CD8-positive, alpha-beta memory T cell (primary cell): ENCODE measurements around the gene PLA2G4B. TPM values are rescaled to one million over a fixed set of nuclear protein-coding genes. Genes with fewer than 3 reads are reported as not detected.
A peak's percentile ranks its signal among the peaks of the same experiment; 100 is the strongest.

Source experiments
- CTCF ChIA-PET: fragments of 350-600 bp; sonication (Branson Sonifier 250); formaldehyde crosslinking; loops from one replicate; lab custom pipeline; 2021; ENCODE audit warnings: antibody characterized with exemption; lab: Charles Lee
- POLR2A ChIA-PET: fragments of 350-600 bp; sonication (Branson Sonifier 250); formaldehyde crosslinking; loops from one replicate; lab custom pipeline; 2021; ENCODE audit warnings: antibody characterized with exemption; lab: Charles Lee
- DNase-seq, 5 donors: peaks; one replicate each; pipeline versions ENCODE4 v3.0.0 to v3.0.0-alpha.2; 2020 to 2022; ENCODE audit warnings: mixed read lengths in 1 of 5
- H3K27ac ChIP-seq: one replicate; pipeline ENCODE4 v1.7.0; 2013; ENCODE audit warnings: low read depth, mild to moderate bottlenecking, low read length, moderate library complexity
- H3K27me3 ChIP-seq: 2 replicates; pipeline ENCODE4 v1.7.0; 2013; ENCODE audit warnings: low read length, mild to moderate bottlenecking; ENCODE audit not compliant: insufficient read depth, poor library complexity, severe bottlenecking
- H3K36me3 ChIP-seq: 2 replicates; pipeline ENCODE4 v1.7.0; 2013; ENCODE audit warnings: mild to moderate bottlenecking, low read length, moderate library complexity; ENCODE audit not compliant: insufficient read depth
- H3K4me1 ChIP-seq: 2 replicates; pipeline ENCODE4 v1.7.0; 2013; ENCODE audit warnings: mild to moderate bottlenecking, low read length, moderate library complexity; ENCODE audit not compliant: insufficient read depth
- H3K4me3 ChIP-seq: 2 replicates; pipeline ENCODE4 v1.7.0; 2013; ENCODE audit warnings: mild to moderate bottlenecking, low read length
- H3K9me3 ChIP-seq: 2 replicates; pipeline ENCODE4 v1.7.0; 2013; ENCODE audit warnings: mild to moderate bottlenecking, low read length
- H3K27ac Mint-ChIP-seq, 8 donors: one replicate each; pipeline ENCODE4 v1.8.0; 2020 to 2021; ENCODE audit warnings: mixed read lengths in 8 of 8, mild to moderate bottlenecking in 6 of 8, inconsistent platforms in 3 of 8, moderate library complexity in 3 of 8
- H3K27me3 Mint-ChIP-seq, 2 donors: one replicate each; pipeline ENCODE4 v1.8.0; 2020 to 2021; ENCODE audit warnings: mixed read lengths in 2 of 2, mild to moderate bottlenecking in 1 of 2, moderate library complexity in 1 of 2
- H3K36me3 Mint-ChIP-seq, 3 donors: one replicate each; pipeline ENCODE4 v1.8.0; 2020 to 2021; ENCODE audit warnings: mixed read lengths in 3 of 3, inconsistent platforms in 1 of 3, mild to moderate bottlenecking in 1 of 3
- H3K4me1 Mint-ChIP-seq, 3 donors: one replicate each; pipeline ENCODE4 v1.8.0; 2020 to 2021; ENCODE audit warnings: mixed read lengths in 3 of 3, inconsistent platforms in 1 of 3, mild to moderate bottlenecking in 1 of 3
- H3K4me3 Mint-ChIP-seq, 7 donors: one replicate each; pipeline ENCODE4 v1.8.0; 2020 to 2021; ENCODE audit warnings: mixed read lengths in 7 of 7, mild to moderate bottlenecking in 6 of 7, moderate library complexity in 4 of 7, inconsistent platforms in 2 of 7
- H3K9me3 Mint-ChIP-seq, 5 donors: one replicate each; pipeline ENCODE4 v1.8.0; 2020 to 2022; ENCODE audit warnings: mixed read lengths in 5 of 5, mild to moderate bottlenecking in 3 of 5, moderate library complexity in 2 of 5, inconsistent platforms in 1 of 5
- polyA plus RNA-seq: library from polyadenylated mRNA; unstranded; fragments of 300-500 nt; fragmentation: Illumina TruSeq; gene quantifications from one replicate; pipeline ENCODE4 v1.2.3, GENCODE V29; 2021
- total RNA-seq, 2 experiments: library from RNA; stranded (reverse); gene quantifications; one replicate each; pipeline ENCODE4 v1.2.3, GENCODE V29; 2021

Gene PLA2G4B
- total and polyA plus RNA-seq, 3 experiments from 2014 or later = 3.1 to 6.8 (median 5.9) TPM

DNA sequence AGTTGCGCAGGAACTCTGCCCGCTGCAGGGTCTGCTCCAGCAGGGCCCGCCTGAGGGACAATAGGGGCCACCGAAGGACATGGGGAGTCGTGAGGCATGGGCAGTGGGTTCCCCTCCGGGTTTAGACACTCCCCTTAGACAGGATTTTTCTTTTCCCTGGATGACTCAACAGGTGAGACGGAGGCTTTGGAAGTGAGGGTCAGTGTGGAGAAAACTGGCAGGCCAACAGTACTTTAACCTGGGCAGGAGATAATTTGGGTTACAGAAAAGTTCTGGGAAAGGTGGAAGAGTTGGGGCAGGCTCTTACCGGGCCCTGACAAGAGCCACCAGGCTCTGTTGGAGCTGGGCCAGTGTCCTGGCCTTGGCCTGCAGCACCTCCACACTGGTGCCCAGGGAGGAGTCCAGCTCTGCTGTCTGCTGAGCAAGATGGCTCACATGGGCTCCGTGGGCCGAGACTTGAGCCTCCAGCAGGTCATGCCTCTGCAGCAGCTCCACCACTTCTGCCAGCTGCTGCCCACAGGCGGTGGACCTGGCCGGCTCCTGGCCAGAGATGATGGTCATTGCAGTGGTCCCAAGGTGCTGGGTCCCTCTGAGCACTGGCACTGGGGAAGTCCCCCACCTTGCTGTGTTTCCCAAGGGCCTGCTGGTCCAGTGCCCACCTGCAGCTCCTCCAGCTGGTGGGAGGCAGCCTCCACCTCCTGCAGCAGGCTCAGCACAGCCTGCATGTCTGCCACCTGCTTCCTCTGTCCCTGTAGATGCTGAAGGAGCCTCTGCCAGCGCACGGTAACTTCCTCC is 44.2 kb downstream of the PLA2G4B start:
- peak overlapping the region in 2 of 8 donors; percentile 66 to 70 for H3K27ac Mint-ChIP-seq
- Histone ChIP-seq H3K9me3 (no peaks in the 10 kb centered on the region), H3K27me3 (peaks cover 7% of the 10 kb centered on the region), H3K27ac (no peak overlapping the region), H3K4me3 (no peak overlapping the region), H3K4me1 (peaks cover 3% of the 10 kb centered on the region), H3K36me3 (no peaks in the 10 kb centered on the region)
- ChIA-PET CTCF (no interaction called here), POLR2A (interaction anchor here (0.5 kb wide), 1 partner anchor 392 kb away, joined by 3 read pairs; no protein-coding TSS in a partner anchor)
- DNase-seq = no peak
- H3K4me1 Mint-ChIP-seq = peaks cover 16 to 19% (median 17%) of the 10 kb centered on the region in 3 donors
- peaks cover 5 to 12% of the 10 kb centered on the region in 2 donors for H3K27me3 Mint-ChIP-seq
- peaks cover 0 to 3% (median 0%) of the 10 kb centered on the region in 3 donors for H3K36me3 Mint-ChIP-seq
- H3K9me3 Mint-ChIP-seq = no peaks in the 10 kb centered on the region
- H3K4me3 Mint-ChIP-seq = peak overlapping the region in 2 of 7 donors; percentile 14 to 25

DNA sequence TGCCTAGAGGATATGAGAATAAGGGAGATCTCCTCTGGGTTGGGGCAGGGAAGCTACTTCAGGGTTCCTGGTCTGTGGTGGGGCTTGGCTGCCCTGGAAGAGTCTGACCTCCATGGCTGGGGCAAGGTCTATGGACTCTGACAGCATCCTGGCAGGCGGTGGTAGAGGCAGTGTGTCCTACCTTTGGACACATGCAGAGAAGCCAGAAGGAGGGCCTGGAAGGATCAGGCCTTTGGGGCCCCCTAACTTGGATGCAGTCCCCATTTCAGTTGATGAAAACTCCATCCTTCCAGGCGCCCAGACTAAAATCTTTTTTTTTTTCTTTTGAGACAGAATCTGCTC is 44.8 kb downstream of the PLA2G4B start:
- Mint-ChIP-seq H3K27ac (peak overlapping the region in 2 of 8 donors; percentile 66 to 70), H3K27me3 (peaks cover 5 to 12% of the 10 kb centered on the region in 2 donors), H3K36me3 (peaks cover 0 to 3% (median 0%) of the 10 kb centered on the region in 3 donors), H3K4me3 (no peak overlapping the region), H3K4me1 (peaks cover 20 to 25% (median 23%) of the 10 kb centered on the region in 3 donors), H3K9me3 (no peaks in the 10 kb centered on the region)
- Histone ChIP-seq H3K4me3 (no peak overlapping the region), H3K9me3 (no peaks in the 10 kb centered on the region), H3K4me1 (peaks cover 8% of the 10 kb centered on the region), H3K36me3 (no peaks in the 10 kb centered on the region), H3K27me3 (peaks cover 7% of the 10 kb centered on the region), H3K27ac (no peak overlapping the region)
- no peak for DNase-seq
- CTCF ChIA-PET = no interaction called here
- POLR2A ChIA-PET = no interaction called here

GRCh38 chr15:41884458-41884857 is 45.8 kb downstream of the PLA2G4B start:
- peaks cover 17% of the 10 kb centered on the region for H3K4me1 ChIP-seq
- no peaks in the 10 kb centered on the region for H3K9me3 ChIP-seq
- no peak overlapping the region for H3K27ac ChIP-seq
- Mint-ChIP-seq H3K4me3 (peak overlapping the region in 1 of 7 donors; percentile 2), H3K27me3 (peaks cover 5 to 12% of the 10 kb centered on the region in 2 donors), H3K9me3 (no peaks in the 10 kb centered on the region), H3K4me1 (peaks cover 30 to 35% (median 33%) of the 10 kb centered on the region in 3 donors), H3K36me3 (peaks cover 0 to 3% (median 0%) of the 10 kb centered on the region in 3 donors), H3K27ac (peak overlapping the region in 3 of 8 donors; percentile 39 to 87 (median 53))
- no peaks in the 10 kb centered on the region for H3K36me3 ChIP-seq
- no peak for DNase-seq
- CTCF ChIA-PET = no interaction called here
- POLR2A ChIA-PET = no interaction called here
- peaks cover 7% of the 10 kb centered on the region for H3K27me3 ChIP-seq
- H3K4me3 ChIP-seq = no peak overlapping the region

DNA sequence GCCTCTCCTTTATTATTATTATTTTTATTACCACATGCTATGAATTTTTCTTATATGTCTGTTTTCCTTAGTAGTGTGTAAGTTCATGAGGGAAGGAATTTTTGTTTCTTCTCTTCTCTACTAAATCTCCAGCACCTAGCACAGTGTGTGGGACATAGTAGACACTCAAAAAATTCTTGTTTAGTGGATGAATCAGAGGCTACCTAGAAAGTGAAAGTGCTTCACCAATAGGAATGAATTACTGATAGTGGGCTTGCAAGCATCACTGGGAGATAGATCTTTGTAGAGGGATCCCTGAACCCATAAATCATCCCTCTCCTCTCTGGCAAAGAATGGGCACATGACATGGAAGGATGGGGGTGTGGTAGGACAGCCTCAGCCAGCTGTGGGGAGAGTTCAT is 46.7 kb downstream of the PLA2G4B start:
- Mint-ChIP-seq H3K4me1 (peaks cover 34 to 42% (median 35%) of the 10 kb centered on the region in 3 donors), H3K27ac (no peak overlapping the region), H3K4me3 (no peak overlapping the region), H3K9me3 (no peaks in the 10 kb centered on the region), H3K36me3 (peaks cover 0 to 3% (median 0%) of the 10 kb centered on the region in 3 donors), H3K27me3 (peaks cover 6 to 12% of the 10 kb centered on the region in 2 donors)
- CTCF ChIA-PET = no interaction called here
- Histone ChIP-seq H3K27ac (no peak overlapping the region), H3K27me3 (peaks cover 7% of the 10 kb centered on the region), H3K4me3 (no peak overlapping the region), H3K9me3 (no peaks in the 10 kb centered on the region), H3K36me3 (no peaks in the 10 kb centered on the region), H3K4me1 (peaks cover 17% of the 10 kb centered on the region)
- POLR2A ChIA-PET = no interaction called here
- no peak for DNase-seq

DNA sequence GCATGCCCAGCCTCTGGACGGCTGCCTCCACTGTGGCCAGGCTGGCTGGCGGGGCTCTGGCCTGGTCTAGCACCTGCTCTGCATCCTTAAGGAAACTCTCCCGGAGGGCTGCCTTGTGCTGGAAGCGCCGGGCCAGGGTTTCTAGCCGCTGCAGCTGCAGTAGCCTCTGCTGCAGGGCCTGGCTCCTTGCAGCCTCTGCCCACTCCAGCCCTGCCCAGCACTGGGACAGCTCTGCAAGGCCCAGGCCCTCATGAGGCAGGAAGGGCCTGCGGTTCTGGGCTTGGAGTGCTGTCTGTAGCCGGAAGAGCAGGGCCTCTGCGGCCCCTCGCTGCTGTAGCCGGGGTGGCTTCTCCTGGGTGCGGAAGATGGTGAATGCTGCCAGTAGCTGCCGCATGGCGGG is 47.2 kb downstream of the PLA2G4B start:
- H3K27ac Mint-ChIP-seq = no peak overlapping the region
- Histone ChIP-seq H3K4me3 (no peak overlapping the region), H3K27me3 (peaks cover 7% of the 10 kb centered on the region), H3K36me3 (no peaks in the 10 kb centered on the region), H3K27ac (no peak overlapping the region), H3K9me3 (no peaks in the 10 kb centered on the region), H3K4me1 (peaks cover 17% of the 10 kb centered on the region)
- H3K36me3 Mint-ChIP-seq = peaks cover 0 to 3% (median 0%) of the 10 kb centered on the region in 3 donors
- peaks cover 4 to 8% of the 10 kb centered on the region in 2 donors for H3K27me3 Mint-ChIP-seq
- no peak for DNase-seq
- no peaks in the 10 kb centered on the region for H3K9me3 Mint-ChIP-seq
- H3K4me3 Mint-ChIP-seq = no peak overlapping the region
- POLR2A ChIA-PET = interaction anchor here (1.7 kb wide), 1 partner anchor 9 kb away, joined by 6 read pairs; no protein-coding TSS in a partner anchor
- peaks cover 31 to 44% (median 34%) of the 10 kb centered on the region in 3 donors for H3K4me1 Mint-ChIP-seq
- CTCF ChIA-PET = interaction anchor here (1.6 kb wide), 1 partner anchor 19 kb away, joined by 5 read pairs; no protein-coding TSS in a partner anchor

DNA sequence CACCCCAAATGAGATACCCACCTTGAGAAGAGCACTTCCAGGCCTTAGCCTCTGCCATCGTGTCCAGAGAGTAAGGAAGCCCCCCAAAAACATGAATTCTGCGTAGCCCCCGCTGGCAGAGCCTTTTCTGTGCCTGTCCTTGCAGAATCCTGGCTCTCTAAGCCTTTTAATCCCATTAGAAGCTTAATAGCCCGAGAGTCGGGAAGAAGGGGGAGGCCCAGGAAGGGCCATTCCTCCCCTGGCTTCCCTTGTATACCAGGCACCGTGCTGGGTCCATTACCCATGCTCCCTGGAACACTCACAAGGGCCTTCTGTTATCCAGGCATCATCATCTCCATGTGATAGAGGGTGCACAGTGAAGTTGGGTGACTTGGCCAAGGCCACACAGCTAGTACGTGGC is 48.1 kb downstream of the PLA2G4B start:
- no peak for DNase-seq
- peaks cover 0 to 2% (median 0%) of the 10 kb centered on the region in 3 donors for H3K36me3 Mint-ChIP-seq
- Histone ChIP-seq H3K4me1 (peaks cover 17% of the 10 kb centered on the region), H3K27me3 (no peaks in the 10 kb centered on the region), H3K27ac (no peak overlapping the region), H3K36me3 (no peaks in the 10 kb centered on the region), H3K4me3 (no peak overlapping the region), H3K9me3 (no peaks in the 10 kb centered on the region)
- peak overlapping the region in 4 of 8 donors; percentile 10 to 74 (median 57) for H3K27ac Mint-ChIP-seq
- H3K27me3 Mint-ChIP-seq = peaks cover 0 to 2% of the 10 kb centered on the region in 2 donors
- POLR2A ChIA-PET = interaction anchor here (1.7 kb wide), 1 partner anchor 8 kb away, joined by 6 read pairs; no protein-coding TSS in a partner anchor
- no peaks in the 10 kb centered on the region for H3K9me3 Mint-ChIP-seq
- H3K4me3 Mint-ChIP-seq = no peak overlapping the region
- CTCF ChIA-PET = interaction anchor here (1.6 kb wide), 1 partner anchor 18 kb away, joined by 5 read pairs; no protein-coding TSS in a partner anchor
- peaks cover 25 to 39% (median 30%) of the 10 kb centered on the region in 3 donors for H3K4me1 Mint-ChIP-seq

DNA sequence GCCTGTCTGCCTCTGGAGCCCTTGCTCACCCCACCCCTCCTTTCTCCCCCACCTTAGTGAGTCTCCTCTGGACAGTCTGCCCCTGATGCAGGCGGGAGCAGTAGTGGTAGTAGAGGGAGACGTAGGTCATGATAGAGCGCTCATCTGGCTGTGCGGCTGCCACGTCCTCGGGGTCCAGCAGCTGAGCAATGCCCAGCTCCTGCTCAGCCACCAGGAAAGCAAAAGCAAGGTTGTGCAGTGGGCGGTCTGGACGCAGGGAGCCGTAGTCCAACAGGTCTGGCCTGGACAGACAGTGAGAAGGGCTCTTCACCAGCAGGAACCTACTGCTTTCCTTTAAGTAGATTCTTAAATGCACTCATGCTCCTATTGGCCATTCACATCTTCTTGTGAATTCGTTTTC is 48.5 kb downstream of the PLA2G4B start:
- Mint-ChIP-seq H3K9me3 (no peaks in the 10 kb centered on the region), H3K4me3 (peak overlapping the region in 1 of 7 donors; percentile 36), H3K27ac (peak overlapping the region in 6 of 8 donors; percentile 15 to 93 (median 68)), H3K4me1 (peaks cover 25 to 42% (median 30%) of the 10 kb centered on the region in 3 donors), H3K27me3 (peaks cover 0 to 2% of the 10 kb centered on the region in 2 donors), H3K36me3 (peaks cover 0 to 2% (median 0%) of the 10 kb centered on the region in 3 donors)
- Histone ChIP-seq H3K4me3 (no peak overlapping the region), H3K9me3 (no peaks in the 10 kb centered on the region), H3K4me1 (peaks cover 21% of the 10 kb centered on the region), H3K27me3 (no peaks in the 10 kb centered on the region), H3K36me3 (no peaks in the 10 kb centered on the region), H3K27ac (no peak overlapping the region)
- DNase-seq = no peak
- CTCF ChIA-PET = interaction anchor here (1.6 kb wide), 1 partner anchor 17 kb away, joined by 5 read pairs; no protein-coding TSS in a partner anchor
- POLR2A ChIA-PET = interaction anchor here (1.7 kb wide), 1 partner anchor 8 kb away, joined by 6 read pairs; no protein-coding TSS in a partner anchor
